ENCODE measurements around the gene ATPAF2. TPM values are rescaled to one million over a fixed set of nuclear protein-coding genes. Genes with fewer than 3 reads are reported as not detected.

The ATPAF2 gene
- total and polyA plus RNA-seq, 2 experiments from 2014 or later = 17.9 to 33.9 TPM

- TF ChIP-seq EZH2 (IDR thresholded peaks at IDR 0.05; ENCODE audit: borderline replicate concordance) (no peak), CTCF (IDR thresholded peaks at IDR 0.05; ENCODE audit: poor library complexity) (no peak), EZH2phosphoT487 (IDR thresholded peaks at IDR 0.05; ENCODE audit: low read depth, severe bottlenecking, unreplicated experiment) (no peak)
- Histone ChIP-seq H4K20me1 (ENCODE audit: insufficient read depth, poor library complexity, severe bottlenecking) (no peaks in the 10 kb centered on the region), H3K4me2 (peak overlapping the region; percentile 98), H2AFZ (peak overlapping the region; percentile 67), H3K9me3 (ENCODE audit: low read depth) (no peaks in the 10 kb centered on the region), H3K4me3 (peak overlapping the region; percentile 94), H3K27ac (peak overlapping the region; percentile 84), H3K4me1 (ENCODE audit: insufficient read depth) (peaks cover 9% of the 10 kb centered on the region), H3K36me3 (replicated peaks; ENCODE audit: insufficient read depth, low read depth) (no peaks in the 10 kb centered on the region), H3K9me2 (replicated peaks; ENCODE audit: insufficient read depth) (no peaks in the 10 kb centered on the region), H3K79me2 (peaks cover 63% of the 10 kb centered on the region), H3K27me3 (no peaks in the 10 kb centered on the region)
- no peak for DNase-seq (ENCODE audit: low spot score)
- WGBS (ENCODE audit: low lambda C conversion rate, missing lambda C conversion rate) = 42% methylated on average over 5 of the region's 6 CpGs
Observed at GRCh38 chr17:18040261-18040858, 1.4 kb upstream of the ATPAF2 start.

GRCh38 chr17:18039535-18040260 is 730 bp upstream of the ATPAF2 start:
- 2% methylated on average over 55 of the region's 81 CpGs for WGBS (ENCODE audit: low lambda C conversion rate, missing lambda C conversion rate)
- H2AFZ ChIP-seq = peak overlapping the region; percentile 67
- H3K27me3 ChIP-seq = no peaks in the 10 kb centered on the region
- H3K79me2 ChIP-seq = peaks cover 63% of the 10 kb centered on the region
- H3K4me3 ChIP-seq = peak overlapping the region; percentile 94
- peak overlapping the region; percentile 98 for H3K4me2 ChIP-seq
- H3K4me1 ChIP-seq (ENCODE audit: insufficient read depth) = peaks cover 9% of the 10 kb centered on the region
- H3K36me3 ChIP-seq (replicated peaks; ENCODE audit: insufficient read depth, low read depth) = no peaks in the 10 kb centered on the region
- DNase-seq (ENCODE audit: low spot score) = peak; percentile 65
- no peaks in the 10 kb centered on the region for H3K9me3 ChIP-seq (ENCODE audit: low read depth)
- H4K20me1 ChIP-seq (ENCODE audit: insufficient read depth, poor library complexity, severe bottlenecking) = no peaks in the 10 kb centered on the region
- H3K27ac ChIP-seq = peak overlapping the region; percentile 84
- no peaks in the 10 kb centered on the region for H3K9me2 ChIP-seq (replicated peaks; ENCODE audit: insufficient read depth)
- TF ChIP-seq EZH2phosphoT487 (IDR thresholded peaks at IDR 0.05; ENCODE audit: low read depth, severe bottlenecking, unreplicated experiment) = no peak
- no peak for TF ChIP-seq CTCF (IDR thresholded peaks at IDR 0.05; ENCODE audit: poor library complexity)
- no peak for TF ChIP-seq EZH2 (IDR thresholded peaks at IDR 0.05; ENCODE audit: borderline replicate concordance)

GRCh38 chr17:18038149-18038850 is 668 bp downstream of the ATPAF2 start:
- peak overlapping the region; percentile 87 for H3K4me2 ChIP-seq
- DNase-seq (ENCODE audit: low spot score) = no peak
- peaks cover 9% of the 10 kb centered on the region for H3K4me1 ChIP-seq (ENCODE audit: insufficient read depth)
- H3K9me3 ChIP-seq (ENCODE audit: low read depth) = no peaks in the 10 kb centered on the region
- TF ChIP-seq CTCF (IDR thresholded peaks at IDR 0.05; ENCODE audit: poor library complexity) = no peak
- TF ChIP-seq EZH2phosphoT487 (IDR thresholded peaks at IDR 0.05; ENCODE audit: low read depth, severe bottlenecking, unreplicated experiment) = no peak
- TF ChIP-seq EZH2 (IDR thresholded peaks at IDR 0.05; ENCODE audit: borderline replicate concordance) = no peak
- H3K4me3 ChIP-seq = peak overlapping the region; percentile 67
- 7% methylated on average over 13 of the region's 13 CpGs for WGBS (ENCODE audit: low lambda C conversion rate, missing lambda C conversion rate)
- no peaks in the 10 kb centered on the region for H3K9me2 ChIP-seq (replicated peaks; ENCODE audit: insufficient read depth)
- no peaks in the 10 kb centered on the region for H4K20me1 ChIP-seq (ENCODE audit: insufficient read depth, poor library complexity, severe bottlenecking)
- H3K27me3 ChIP-seq = no peaks in the 10 kb centered on the region
- H2AFZ ChIP-seq = peak overlapping the region; percentile 88
- peaks cover 72% of the 10 kb centered on the region for H3K79me2 ChIP-seq
- no peaks in the 10 kb centered on the region for H3K36me3 ChIP-seq (replicated peaks; ENCODE audit: insufficient read depth, low read depth)
- H3K27ac ChIP-seq = peak overlapping the region; percentile 75
